T-helper 2 cell (primary cell): Measurements from ENCODE around the gene RADIL.

Experiments
- DNase-seq, 5 experiments: peaks; one replicate each; pipeline versions ENCODE4 v3.0.0 to v3.0.0-alpha.2; 2012 to 2022

The RADIL gene

GRCh38 chr7:4791101-4791737 lies 92.3 kb downstream of the RADIL start:
- no peak for DNase-seq

DNA sequence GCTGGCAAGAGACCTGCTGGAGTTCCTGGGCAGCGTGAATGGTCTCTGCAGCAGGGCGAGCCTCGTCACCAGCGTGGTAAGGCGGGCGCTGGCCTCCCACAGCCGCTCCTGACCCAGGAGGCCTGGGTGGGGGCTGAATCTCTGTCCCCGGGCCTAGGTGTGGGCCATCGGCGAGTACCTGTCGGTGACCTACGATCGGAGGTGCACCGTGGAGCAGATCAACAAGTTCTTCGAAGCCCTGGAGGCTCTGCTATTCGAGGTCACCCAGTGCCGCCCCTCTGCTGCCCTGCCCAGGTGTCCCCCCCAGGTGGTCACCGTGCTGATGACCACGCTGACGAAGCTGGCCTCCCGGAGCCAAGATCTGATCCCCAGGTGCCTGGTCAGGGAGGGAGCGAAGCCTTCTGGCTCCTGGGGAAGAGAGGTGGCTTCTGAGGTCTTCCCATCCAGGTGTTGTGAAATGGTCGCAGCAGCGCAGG lies 93.0 kb downstream of the RADIL start:
- no peak for DNase-seq

DNA sequence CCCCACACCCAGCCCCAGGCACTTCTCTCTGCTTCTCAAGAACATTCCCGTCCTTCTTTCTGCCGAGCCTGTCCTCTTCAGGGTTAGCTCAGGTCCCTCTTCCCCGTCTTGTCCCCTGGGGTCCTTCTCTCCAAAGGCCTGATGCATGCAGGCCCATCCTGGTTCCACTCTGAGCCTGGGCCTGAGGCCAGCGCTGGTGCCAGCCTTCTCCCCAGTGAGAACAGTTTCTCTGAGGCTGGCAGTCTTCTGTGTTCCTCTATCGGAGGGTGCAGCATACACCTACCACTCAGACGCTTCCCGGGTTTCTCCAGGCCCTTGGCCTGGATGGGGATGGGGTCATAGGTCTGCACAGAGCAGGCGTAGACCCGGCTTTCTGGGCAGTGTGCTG lies 93.4 kb downstream of the RADIL start:
- no peak for DNase-seq

GRCh38 chr7:4789194-4790077 lies 94.1 kb downstream of the RADIL start:
- no peak for DNase-seq

GRCh38 chr7:4788627-4789189 lies 94.8 kb downstream of the RADIL start:
- no peak for DNase-seq

DNA sequence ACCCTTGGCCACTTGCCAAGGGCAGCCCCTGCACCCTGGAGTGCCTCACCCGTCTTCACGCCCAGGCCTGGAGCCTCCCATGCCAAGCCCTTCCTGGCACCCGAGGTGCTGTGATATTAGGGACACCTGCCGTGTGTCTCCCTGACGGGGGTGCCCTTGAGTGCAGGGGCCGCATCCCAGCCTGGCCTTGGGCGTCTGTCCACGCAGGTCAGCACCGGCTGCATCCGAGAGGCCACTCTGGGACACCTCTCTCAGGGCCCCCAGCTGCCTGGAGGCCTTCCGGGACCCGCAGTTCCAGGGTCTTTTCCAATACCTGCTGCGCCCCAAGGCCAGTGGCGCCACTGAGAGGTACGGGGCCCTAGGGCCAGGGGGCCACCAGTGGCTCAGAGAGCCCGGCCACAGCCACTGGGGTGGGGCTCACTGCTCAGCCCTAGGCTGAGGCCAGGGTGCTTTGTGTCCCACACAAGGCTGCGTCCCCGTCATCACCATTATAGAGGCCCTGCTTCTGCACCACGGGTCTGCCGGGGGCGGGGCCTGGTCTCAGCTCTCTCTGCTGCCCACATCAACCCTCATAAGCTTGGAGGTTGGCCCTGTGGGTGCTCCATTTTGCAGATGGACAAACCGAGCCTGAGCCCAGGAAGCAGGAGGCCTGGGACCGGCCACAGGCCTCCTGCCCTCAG lies 95.4 kb downstream of the RADIL start:
- no peak for DNase-seq

- DNase-seq = no peak
Observed at GRCh38 chr7:4787541-4787940, 96.0 kb downstream of the RADIL start.

DNA sequence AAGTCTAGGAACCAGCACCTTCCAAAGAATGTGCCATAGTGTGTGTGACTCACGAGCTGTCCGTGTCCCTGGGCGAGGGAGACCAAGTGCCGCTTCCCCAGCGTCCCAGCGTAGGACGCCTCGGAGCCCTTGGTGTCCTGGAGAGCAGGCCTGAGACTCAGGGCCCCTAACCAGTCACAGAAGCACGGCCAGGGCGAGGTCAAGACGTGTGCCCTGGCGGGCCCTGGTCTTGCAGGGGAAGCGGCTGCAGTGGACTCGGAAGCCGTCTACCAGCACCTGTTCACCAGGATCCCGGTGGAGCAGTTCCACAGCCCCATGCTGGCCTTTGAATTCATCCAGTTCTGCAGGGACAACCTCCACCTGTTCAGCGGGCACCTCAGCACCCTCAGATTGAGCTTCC lies 97.5 kb downstream of the RADIL start:
- DNase-seq = no peak

GRCh38 chr7:4785371-4785770 lies 98.1 kb downstream of the RADIL start:
- no peak for DNase-seq

DNA sequence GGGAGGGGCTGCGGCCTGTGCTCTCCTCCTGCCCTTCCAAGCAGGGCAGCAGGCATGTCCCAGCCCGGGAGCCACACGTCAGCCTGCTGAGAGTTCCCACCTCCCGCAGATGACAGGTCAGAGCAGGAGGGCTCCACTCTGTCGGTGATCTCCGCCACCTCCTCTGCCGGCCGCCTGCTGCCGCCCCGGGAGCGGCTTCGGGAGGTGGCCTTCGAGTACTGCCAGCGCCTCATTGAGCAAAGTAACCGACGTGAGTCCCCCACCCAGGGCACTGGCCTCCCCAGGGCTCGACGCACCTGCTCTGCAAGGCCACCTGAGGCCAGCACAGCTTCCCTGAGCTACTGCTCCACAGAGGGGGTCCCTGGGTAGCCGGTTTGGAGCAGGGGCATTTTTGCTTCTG lies 98.7 kb downstream of the RADIL start:
- DNase-seq = no peak

GRCh38 chr7:4783762-4784351 lies 99.7 kb downstream of the RADIL start:
- no peak for DNase-seq

GRCh38 chr7:4783292-4783652 lies 100.2 kb downstream of the RADIL start:
- DNase-seq = no peak

- no peak for DNase-seq
Observed at GRCh38 chr7:4782333-4783291, 100.9 kb downstream of the RADIL start.

GRCh38 chr7:4781366-4782069 lies 102.0 kb downstream of the RADIL start:
- no peak for DNase-seq

- DNase-seq = no peak
Observed at GRCh38 chr7:4779118-4779517, 104.4 kb downstream of the RADIL start.

DNA sequence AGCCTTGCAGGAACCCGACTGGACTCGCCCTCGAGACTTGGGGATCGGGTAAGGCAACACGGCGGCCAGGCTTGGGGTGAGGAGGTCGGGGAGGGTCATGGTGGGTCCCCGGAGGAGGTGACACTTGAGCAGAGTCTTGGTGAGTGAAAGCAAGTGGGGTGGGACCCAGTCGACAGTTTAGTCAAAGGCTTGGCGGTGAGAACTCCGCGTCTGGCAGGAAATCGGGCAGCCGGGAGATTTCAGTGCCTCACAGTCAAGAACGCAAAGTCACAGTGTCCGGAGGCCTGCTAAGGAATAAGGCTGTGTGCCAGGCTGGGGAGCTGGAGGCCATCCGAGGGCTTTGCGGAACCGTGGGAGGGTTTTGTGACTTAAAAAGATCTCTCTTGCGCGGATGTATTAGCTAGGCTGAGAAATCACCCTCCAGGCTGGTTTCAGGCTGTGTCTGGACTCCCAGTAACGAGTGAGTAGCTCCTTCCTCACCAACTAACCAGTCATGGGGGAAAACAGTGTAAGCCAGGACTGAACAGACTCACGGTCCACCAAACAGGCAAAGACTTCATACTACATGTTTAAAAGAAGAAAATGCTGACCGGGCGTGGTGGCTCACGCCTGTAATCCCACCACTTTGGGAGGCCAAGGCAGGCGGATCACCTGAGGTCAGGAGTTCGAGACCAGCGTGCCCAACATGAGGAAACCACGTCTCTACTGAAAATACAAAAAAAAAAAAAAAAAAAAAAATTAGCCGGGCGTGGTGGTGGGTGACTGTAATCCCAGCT lies 107.5 kb downstream of the RADIL start:
- peak in 3 of 5 experiments; percentile 29 to 76 (median 52) for DNase-seq

DNA sequence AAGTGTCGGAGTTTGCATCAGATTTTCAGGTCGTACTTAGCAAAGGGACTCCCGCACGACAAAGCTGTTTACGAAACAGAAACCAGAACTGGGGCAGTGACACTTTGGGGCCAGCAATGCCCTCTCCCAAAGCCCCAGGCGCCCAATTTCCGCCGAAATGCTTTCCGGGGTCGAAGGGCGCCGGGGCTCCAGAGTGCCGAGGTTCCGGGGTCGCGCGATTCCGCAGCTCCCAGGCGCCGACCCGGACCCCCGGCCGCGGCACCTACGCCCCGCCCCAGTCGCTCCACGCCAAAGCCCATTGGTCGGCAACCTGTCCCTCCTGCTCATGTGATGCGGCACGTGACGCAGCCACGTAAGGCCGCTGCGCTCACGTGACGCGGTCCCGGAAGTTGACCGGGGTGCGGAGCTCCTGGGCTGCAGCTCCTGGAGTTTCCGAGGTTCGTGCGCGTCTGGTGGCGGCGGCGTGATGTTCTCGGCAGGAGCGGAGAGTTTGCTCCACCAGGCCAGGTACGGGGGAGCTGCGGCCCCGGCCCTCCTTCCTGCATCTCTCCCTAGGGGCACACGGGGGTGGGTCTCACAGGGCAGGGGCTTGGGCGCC lies 108.2 kb downstream of the RADIL start, which contains the start of gene AP5Z1:
Gene AP5Z1 (plus strand): TSS at position 374 of the 598 bp plus-strand sequence. CDS start 93 bp downstream, at position 467.
- peak; percentile 92 to 99 (median 95) for DNase-seq

DNA sequence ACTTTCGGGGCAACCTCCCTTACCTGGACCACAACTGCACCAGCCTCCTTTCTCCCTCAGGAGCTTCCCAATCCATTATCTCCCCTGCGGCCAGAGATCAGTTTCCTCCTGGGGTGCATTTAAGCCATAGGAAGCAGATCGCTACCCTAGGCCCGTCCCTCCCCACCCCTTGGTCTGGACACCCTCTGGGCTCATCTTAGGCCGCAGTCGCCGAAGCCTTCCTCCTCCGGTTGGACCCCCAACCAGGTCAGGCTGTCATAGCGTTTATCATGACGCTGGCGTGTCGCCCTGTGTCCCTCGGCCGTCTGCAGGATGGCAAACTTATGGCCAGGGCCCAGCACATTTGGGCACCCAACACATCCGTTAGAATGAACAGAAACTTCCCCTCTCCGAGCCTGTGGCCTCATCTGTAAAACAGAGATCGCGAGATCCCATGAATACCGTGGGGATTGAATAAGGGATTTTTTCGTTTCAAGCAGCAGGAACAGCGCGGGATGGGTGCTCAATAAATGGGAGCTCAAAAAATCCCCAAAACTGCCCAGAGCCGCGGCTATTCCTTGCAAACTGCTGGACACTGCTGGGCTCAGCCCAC lies 108.8 kb downstream of the RADIL start:
- DNase-seq = no peak

GRCh38 chr7:4774007-4774406 lies 109.5 kb downstream of the RADIL start:
- no peak for DNase-seq
